ENCODE measurements around the gene XRN1.

XRN1 gene

DNA sequence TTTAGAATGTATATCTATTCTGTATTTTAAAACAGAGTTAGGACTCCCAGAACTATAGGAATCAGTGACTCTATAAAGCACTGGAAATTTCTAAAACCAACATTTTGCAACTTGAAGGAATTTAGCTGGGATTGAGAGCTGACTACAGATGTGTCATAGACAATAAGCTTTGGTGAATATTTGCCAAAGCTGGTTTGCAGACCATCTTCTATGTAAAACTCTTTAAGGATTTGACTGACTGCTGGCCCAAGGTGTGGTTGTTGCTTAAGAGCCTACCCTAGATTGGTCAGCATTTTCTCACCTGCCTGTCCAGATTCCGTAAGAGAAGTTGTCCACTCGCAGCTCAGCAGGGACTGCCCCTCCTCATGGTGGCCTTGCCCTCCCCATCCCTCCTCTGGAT lies 149.2 kb downstream of the XRN1 start:
- TF ChIP-seq POLR2A (IDR thresholded peaks at IDR 0.05; ENCODE audit: low read depth, low read length) (no peak), POLR2AphosphoS5 (IDR thresholded peaks at IDR 0.05; ENCODE audit: low read depth, low read length) (no peak), TAF1 (IDR thresholded peaks at IDR 0.05; ENCODE audit: low read depth, low read length) (no peak), POU2F2 (IDR thresholded peaks at IDR 0.05; ENCODE audit: low read depth, low read length) (no peak), PAX5 (IDR thresholded peaks at IDR 0.05; ENCODE audit: insufficient read depth, low read length, severe bottlenecking) (no peak), SPI1 (IDR thresholded peaks at IDR 0.05; ENCODE audit: low read depth, low read length) (no peak)
- no peak for FAIRE-seq
- no peak for DNase-seq (ENCODE audit: insufficient read length, low spot score)

DNA sequence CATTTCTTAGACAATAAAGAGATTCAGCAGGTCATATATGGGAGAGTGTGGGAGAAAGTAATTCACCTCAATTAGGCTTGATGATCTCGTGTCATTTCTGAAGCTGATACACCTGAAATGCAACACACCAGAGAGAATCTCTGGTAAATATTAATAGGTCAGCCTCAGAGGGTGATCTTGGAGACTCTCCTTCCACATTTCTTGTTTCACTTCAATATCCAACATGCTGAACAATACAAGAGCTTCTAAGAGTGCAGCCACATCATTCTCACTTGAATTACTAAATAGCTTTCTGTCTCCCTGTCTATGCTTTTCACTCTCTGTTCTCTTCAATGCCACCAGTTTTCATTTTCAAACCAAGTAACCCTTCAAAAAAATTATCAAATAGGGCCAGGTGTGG lies 151.3 kb downstream of the XRN1 start:
- TF ChIP-seq POU2F2 (IDR thresholded peaks at IDR 0.05; ENCODE audit: low read depth, low read length) (no peak), PAX5 (IDR thresholded peaks at IDR 0.05; ENCODE audit: insufficient read depth, low read length, severe bottlenecking) (no peak), POLR2A (IDR thresholded peaks at IDR 0.05; ENCODE audit: low read depth, low read length) (no peak), SPI1 (IDR thresholded peaks at IDR 0.05; ENCODE audit: low read depth, low read length) (no peak), TAF1 (IDR thresholded peaks at IDR 0.05; ENCODE audit: low read depth, low read length) (no peak), POLR2AphosphoS5 (IDR thresholded peaks at IDR 0.05; ENCODE audit: low read depth, low read length) (no peak)
- no peak for DNase-seq (ENCODE audit: insufficient read length, low spot score)
- FAIRE-seq, result no peak

DNA sequence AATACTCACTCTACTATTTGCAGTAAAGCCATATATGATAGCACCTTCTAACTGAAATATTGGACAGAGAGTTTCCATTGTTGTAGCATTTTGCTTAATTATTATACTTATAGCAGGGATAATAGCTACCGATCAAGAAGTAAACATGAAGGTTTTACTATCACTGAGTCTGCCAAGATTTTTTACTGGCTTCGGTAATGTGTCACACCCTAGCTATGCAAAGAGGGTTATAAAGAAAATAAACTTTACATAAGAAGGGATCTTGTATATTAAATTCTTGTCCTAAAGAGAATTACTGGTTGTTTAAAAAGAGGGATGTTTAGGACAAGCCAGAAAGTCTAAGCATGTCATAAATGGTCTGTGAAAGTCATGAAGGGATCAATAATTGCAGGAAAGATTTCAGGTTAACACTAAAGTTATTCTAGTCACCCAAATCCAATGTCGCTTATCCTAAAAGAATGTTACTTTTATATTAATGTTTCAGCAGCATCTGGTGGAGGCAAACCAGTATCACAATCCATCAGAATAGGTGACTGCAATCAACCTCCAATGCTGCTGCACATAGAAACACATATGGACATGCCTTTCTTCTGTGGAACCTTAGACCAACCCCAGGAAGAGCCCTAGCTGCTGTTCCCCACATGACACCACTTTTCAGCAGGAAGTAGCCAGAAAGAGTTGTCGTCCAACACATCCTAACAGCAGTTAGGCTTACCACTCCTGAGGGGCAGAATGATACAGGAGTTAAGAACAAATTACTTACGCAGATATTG lies 159.8 kb downstream of the XRN1 start:
- FAIRE-seq (no peak), DNase-seq (ENCODE audit: insufficient read length, low spot score) (no peak)
- TF ChIP-seq TAF1 (IDR thresholded peaks at IDR 0.05; ENCODE audit: low read depth, low read length), result no peak

DNA sequence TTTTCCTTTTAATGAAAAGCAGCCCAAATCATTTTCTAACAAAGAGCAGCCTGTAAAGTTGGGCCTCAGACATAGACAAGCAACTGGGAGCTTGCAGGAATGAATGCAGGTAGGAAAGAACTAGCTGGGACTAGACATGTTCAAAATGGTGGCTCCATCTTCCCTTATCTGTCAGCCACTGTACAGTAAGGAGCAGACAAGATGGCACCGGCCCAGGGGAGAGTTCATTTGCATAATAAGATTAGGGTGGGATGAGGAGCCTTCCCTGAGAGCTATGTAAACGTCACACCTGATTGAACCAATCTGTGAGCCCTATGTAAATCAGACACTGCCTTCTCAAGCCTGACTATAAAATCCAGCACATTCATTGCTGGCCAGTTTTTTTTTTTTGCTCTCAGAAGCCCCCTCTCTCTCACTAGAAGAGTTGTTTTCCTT lies 162.7 kb downstream of the XRN1 start:
- TF ChIP-seq POLR2AphosphoS5 (IDR thresholded peaks at IDR 0.05; ENCODE audit: low read depth, low read length) (no peak), POU2F2 (IDR thresholded peaks at IDR 0.05; ENCODE audit: low read depth, low read length) (no peak), PAX5 (IDR thresholded peaks at IDR 0.05; ENCODE audit: insufficient read depth, low read length, severe bottlenecking) (no peak), POLR2A (IDR thresholded peaks at IDR 0.05; ENCODE audit: low read depth, low read length) (no peak), SPI1 (IDR thresholded peaks at IDR 0.05; ENCODE audit: low read depth, low read length) (no peak), TAF1 (IDR thresholded peaks at IDR 0.05; ENCODE audit: low read depth, low read length) (no peak)
- DNase-seq (ENCODE audit: insufficient read length, low spot score) (no peak), FAIRE-seq (no peak)

DNA sequence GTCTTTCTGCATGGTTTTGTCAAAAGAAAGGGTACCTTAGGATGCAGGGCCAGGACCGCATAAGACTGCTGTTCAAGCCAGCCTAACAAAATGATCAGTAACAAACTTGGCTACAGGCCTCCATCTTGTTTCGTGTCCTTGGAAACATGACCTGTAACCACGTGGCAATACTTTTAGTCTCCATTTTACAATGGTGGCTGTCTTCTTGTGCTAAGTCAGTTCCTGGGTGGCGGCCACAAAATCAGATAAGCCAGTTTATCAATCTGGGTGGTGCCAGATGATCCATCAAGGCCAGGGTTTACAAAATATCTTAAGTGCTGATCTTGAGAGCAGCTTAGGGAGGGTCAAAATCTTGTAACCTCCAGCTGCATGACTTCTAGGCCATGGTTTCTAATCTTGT lies 165.3 kb downstream of the XRN1 start:
- TF ChIP-seq PAX5 (IDR thresholded peaks at IDR 0.05; ENCODE audit: insufficient read depth, low read length, severe bottlenecking), result no peak
- TF ChIP-seq SPI1 (IDR thresholded peaks at IDR 0.05; ENCODE audit: low read depth, low read length), result no peak
- no peak for TF ChIP-seq POU2F2 (IDR thresholded peaks at IDR 0.05; ENCODE audit: low read depth, low read length)
- TF ChIP-seq TAF1 (IDR thresholded peaks at IDR 0.05; ENCODE audit: low read depth, low read length), result no peak
- no peak for TF ChIP-seq POLR2AphosphoS5 (IDR thresholded peaks at IDR 0.05; ENCODE audit: low read depth, low read length)
- no peak for TF ChIP-seq POLR2A (IDR thresholded peaks at IDR 0.05; ENCODE audit: low read depth, low read length)
- no peak for FAIRE-seq
- no peak for DNase-seq (ENCODE audit: insufficient read length, low spot score)

DNA sequence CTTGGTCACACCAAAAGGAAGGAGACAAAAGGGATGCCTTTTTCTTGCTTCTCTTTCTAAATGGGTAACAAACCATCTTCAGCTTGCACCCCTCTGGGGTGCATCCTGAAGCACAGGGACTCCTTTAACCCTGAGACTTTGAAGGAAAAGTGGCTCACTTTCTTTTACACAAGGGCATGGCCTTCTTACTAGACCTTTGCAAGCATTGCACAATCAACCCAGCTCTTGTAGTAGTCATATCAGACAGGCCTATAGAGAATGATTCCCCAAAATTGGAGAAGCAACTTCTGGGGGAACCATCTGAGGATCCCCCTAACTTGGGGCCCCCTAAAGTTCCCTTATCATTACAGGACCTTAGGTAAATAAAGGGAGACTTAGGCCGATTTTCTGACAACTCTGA lies 166.4 kb downstream of the XRN1 start:
- DNase-seq (ENCODE audit: insufficient read length, low spot score), result no peak
- no peak for FAIRE-seq
- no peak for TF ChIP-seq PAX5 (IDR thresholded peaks at IDR 0.05; ENCODE audit: insufficient read depth, low read length, severe bottlenecking)
- TF ChIP-seq SPI1 (IDR thresholded peaks at IDR 0.05; ENCODE audit: low read depth, low read length), result no peak
- TF ChIP-seq TAF1 (IDR thresholded peaks at IDR 0.05; ENCODE audit: low read depth, low read length), result no peak
- TF ChIP-seq POLR2AphosphoS5 (IDR thresholded peaks at IDR 0.05; ENCODE audit: low read depth, low read length), result no peak
- no peak for TF ChIP-seq POU2F2 (IDR thresholded peaks at IDR 0.05; ENCODE audit: low read depth, low read length)
- TF ChIP-seq POLR2A (IDR thresholded peaks at IDR 0.05; ENCODE audit: low read depth, low read length), result no peak

DNA sequence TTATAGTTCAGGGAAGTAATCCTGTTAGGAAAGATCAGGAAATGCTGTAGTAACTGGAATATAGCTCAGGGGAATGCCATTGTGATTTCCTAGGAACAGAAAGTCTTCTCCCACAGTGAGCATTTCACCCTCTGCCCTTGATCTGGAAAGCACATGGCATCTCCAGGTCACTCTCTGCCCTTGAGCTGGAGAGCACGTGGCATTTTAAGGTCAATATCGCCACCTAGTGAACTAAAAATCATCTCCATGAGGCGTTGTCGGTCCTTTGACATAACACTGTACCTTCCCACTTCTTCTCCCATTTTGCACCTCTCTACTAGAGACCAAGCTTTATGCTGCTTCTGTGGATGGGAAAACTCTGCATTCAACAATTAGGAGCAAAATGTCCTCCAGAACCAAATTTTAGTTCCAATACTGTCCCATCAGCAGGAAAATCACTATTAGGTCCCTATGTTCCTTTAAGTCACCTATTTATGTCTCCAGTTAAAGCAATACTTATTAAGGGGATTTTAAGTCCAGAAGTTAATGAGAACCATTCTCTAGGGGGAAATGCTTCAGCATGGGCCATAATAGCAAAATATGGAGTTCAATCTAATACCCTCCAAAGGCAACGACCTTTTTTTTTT lies 167.8 kb downstream of the XRN1 start:
- no peak for TF ChIP-seq POLR2AphosphoS5 (IDR thresholded peaks at IDR 0.05; ENCODE audit: low read depth, low read length)
- TF ChIP-seq PAX5 (IDR thresholded peaks at IDR 0.05; ENCODE audit: insufficient read depth, low read length, severe bottlenecking), result no peak
- TF ChIP-seq TAF1 (IDR thresholded peaks at IDR 0.05; ENCODE audit: low read depth, low read length), result no peak
- TF ChIP-seq SPI1 (IDR thresholded peaks at IDR 0.05; ENCODE audit: low read depth, low read length), result no peak
- TF ChIP-seq POLR2A (IDR thresholded peaks at IDR 0.05; ENCODE audit: low read depth, low read length), result no peak
- TF ChIP-seq POU2F2 (IDR thresholded peaks at IDR 0.05; ENCODE audit: low read depth, low read length), result no peak
- FAIRE-seq (peak; percentile 95), DNase-seq (ENCODE audit: insufficient read length, low spot score) (peak; percentile 45)

DNA sequence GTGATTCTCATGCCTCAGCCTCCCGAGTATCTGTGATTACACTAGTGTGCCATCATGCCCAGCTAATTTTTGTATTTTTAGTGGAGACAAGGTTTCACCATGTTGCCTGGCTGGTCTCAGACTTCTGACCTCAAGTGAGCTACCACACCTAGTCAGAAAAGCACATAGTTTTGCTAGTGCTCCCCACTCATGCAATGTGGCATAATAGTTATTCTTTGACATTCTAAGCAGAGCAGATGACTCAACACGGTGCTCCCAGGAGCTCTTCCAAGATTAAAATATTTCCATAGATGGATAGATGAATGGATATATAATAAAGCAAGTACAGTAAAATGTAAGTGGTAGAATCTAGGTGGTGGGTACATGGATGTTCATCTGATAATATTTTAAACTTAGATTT lies 169.4 kb downstream of the XRN1 start:
- FAIRE-seq (no peak), DNase-seq (ENCODE audit: insufficient read length, low spot score) (no peak)
- TF ChIP-seq POU2F2 (IDR thresholded peaks at IDR 0.05; ENCODE audit: low read depth, low read length) (no peak), PAX5 (IDR thresholded peaks at IDR 0.05; ENCODE audit: insufficient read depth, low read length, severe bottlenecking) (no peak), TAF1 (IDR thresholded peaks at IDR 0.05; ENCODE audit: low read depth, low read length) (no peak), SPI1 (IDR thresholded peaks at IDR 0.05; ENCODE audit: low read depth, low read length) (no peak)

DNA sequence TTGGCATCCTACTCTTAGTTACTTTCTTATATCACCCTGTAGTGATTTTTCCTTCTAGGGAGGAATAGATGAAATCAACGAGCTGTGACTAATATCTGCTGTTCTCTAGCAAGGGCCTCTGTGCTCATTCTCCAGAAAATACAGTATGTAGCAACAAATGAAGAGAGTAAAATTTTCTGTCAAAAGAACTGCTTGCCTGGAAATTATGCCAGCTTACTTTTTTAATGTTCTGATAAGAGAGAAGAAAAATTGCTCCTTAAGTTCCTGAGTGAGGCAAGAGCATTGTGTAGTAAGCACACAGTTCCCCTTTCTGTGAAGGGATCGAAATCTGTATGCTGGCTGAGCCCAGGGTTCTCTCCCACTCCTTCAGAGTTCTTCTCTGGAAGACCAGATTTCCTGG lies 171.1 kb downstream of the XRN1 start:
- DNase-seq (ENCODE audit: insufficient read length, low spot score), result no peak
- no peak for FAIRE-seq
- TF ChIP-seq POU2F2 (IDR thresholded peaks at IDR 0.05; ENCODE audit: low read depth, low read length) (no peak), POLR2AphosphoS5 (IDR thresholded peaks at IDR 0.05; ENCODE audit: low read depth, low read length) (no peak), SPI1 (IDR thresholded peaks at IDR 0.05; ENCODE audit: low read depth, low read length) (no peak), POLR2A (IDR thresholded peaks at IDR 0.05; ENCODE audit: low read depth, low read length) (no peak), TAF1 (IDR thresholded peaks at IDR 0.05; ENCODE audit: low read depth, low read length) (no peak), PAX5 (IDR thresholded peaks at IDR 0.05; ENCODE audit: insufficient read depth, low read length, severe bottlenecking) (no peak)

DNA sequence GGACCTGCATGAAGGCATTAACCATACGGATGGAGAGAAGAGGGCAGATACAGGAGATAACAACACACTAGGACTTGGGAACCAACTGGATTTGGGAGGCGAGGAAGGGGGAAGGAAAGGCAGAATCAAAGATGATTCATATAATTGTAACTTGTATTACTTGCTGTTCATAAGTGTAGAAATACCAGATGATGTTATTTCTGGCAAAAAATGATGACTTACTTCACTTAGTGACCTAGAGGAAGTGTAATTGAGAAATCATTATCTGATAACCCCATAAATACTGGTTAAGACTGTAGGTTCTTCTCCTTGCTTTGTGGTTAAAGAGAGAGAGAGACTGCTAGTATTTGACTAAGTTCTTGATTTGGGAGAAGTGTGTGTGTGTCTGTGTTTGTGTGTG lies 172.0 kb downstream of the XRN1 start:
- FAIRE-seq, result no peak
- no peak for DNase-seq (ENCODE audit: insufficient read length, low spot score)
- TF ChIP-seq PAX5 (IDR thresholded peaks at IDR 0.05; ENCODE audit: insufficient read depth, low read length, severe bottlenecking) (no peak), POU2F2 (IDR thresholded peaks at IDR 0.05; ENCODE audit: low read depth, low read length) (no peak), POLR2AphosphoS5 (IDR thresholded peaks at IDR 0.05; ENCODE audit: low read depth, low read length) (no peak), SPI1 (IDR thresholded peaks at IDR 0.05; ENCODE audit: low read depth, low read length) (no peak), TAF1 (IDR thresholded peaks at IDR 0.05; ENCODE audit: low read depth, low read length) (no peak)

All from GM12891 (cell line).